ENCODE data around the gene TIGAR. TPM values are rescaled to one million over a fixed set of nuclear protein-coding genes. Genes with fewer than 3 reads are reported as not detected.

The TIGAR gene
- total RNA-seq, 4 donors from 2014 or later = 1.8 to 4.4 (median 2.5) TPM

DNA sequence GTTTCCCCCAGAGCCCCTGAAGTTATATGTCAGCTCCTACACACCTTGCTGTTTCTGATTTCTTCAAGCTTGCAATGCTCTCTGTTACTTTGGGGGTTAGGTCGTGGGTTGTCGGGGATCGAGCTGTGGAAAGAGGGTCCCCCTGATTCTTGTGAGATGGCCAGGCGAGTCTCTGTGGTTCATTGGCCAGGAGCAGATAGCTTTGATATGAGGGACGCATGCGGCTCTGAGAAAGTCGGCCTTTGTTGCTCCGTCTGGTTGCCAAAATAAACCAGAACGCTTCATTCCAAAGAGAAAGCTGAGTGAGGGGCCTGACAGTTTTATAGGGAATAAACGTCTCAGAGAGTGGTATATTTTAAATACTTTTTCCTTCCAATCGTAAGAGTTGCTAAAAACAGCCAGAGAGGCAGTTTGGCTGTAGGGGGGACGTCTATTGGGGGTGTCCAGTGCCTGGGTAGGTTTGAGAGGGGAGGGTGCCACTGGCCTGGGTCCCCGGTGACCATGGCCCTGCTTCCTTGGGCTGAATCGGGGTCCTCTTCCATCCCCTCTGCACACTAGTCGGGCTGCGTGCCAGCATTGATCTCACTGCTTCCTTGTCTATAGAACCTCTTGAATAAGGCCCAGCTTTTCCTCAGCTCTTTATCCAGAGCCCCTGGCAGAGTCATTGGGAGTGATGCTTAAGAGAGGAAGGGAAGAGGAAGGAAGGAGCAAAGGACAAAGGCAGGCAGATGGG is 28.5 kb upstream of the TIGAR start:
- no peak for DNase-seq (ENCODE audit: low spot score in 2 of 2)
- Histone ChIP-seq H3K4me1 (peaks cover 0 to 66% (median 30%) of the 10 kb centered on the region in 4 donors), H3K36me3 (peaks cover 3 to 42% (median 9%) of the 10 kb centered on the region in 3 donors), H3K9me3 (no peaks in the 10 kb centered on the region), H3K27me3 (no peaks in the 10 kb centered on the region), H3K27ac (peak overlapping the region in 2 of 4 donors; percentile 5 to 20), H3K4me3 (no peak overlapping the region)
- TF ChIP-seq POLR2A (IDR thresholded peaks at IDR 0.05) (no peak), EP300 (IDR thresholded peaks at IDR 0.05) (no peak)
- 44 to 49% methylated on average over 16 of the region's 16 CpGs for WGBS, 2 donors

DNA sequence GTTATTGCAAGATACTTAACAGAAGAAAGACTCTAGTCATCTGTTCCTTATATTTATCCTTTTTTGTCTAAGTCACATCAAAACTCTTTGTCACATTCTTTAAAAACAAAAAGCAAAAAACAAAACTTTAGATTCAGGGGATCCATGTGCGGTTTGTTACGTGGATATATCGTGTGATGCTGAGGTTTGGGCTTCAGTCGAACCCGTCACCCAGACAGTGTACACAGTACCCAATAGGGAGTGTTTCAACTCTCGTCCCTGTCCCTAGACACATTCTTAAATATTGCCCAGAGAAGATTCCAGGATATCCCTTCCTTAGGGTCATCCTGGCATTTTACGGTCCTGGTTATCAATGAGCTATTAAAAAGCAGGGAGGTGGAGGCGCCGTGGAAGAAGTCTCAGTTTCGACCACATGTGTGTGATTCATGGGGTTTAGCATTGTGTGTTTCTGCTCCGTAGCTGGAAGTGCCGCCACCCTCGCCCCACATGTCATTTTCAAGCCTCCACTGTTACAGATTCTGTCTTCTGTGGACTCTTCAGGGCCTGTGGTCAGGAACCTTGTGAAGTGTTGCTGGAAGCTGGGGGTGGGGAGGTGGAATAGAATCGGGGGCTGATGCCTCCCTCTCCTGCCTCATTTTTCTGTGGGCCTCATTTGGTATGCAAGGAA is 27.6 kb upstream of the TIGAR start:
- WGBS, 2 donors = 60 to 70% methylated on average over 14 of the region's 14 CpGs
- Histone ChIP-seq H3K4me1 (peaks cover 0 to 58% (median 25%) of the 10 kb centered on the region in 4 donors), H3K4me3 (no peak overlapping the region), H3K27ac (peak overlapping the region in 3 of 4 donors; percentile 7 to 71 (median 11)), H3K27me3 (no peaks in the 10 kb centered on the region), H3K9me3 (no peaks in the 10 kb centered on the region), H3K36me3 (peaks cover 3 to 48% (median 9%) of the 10 kb centered on the region in 3 donors)
- no peak for DNase-seq (ENCODE audit: low spot score in 2 of 2)
- TF ChIP-seq, protein P1, sequence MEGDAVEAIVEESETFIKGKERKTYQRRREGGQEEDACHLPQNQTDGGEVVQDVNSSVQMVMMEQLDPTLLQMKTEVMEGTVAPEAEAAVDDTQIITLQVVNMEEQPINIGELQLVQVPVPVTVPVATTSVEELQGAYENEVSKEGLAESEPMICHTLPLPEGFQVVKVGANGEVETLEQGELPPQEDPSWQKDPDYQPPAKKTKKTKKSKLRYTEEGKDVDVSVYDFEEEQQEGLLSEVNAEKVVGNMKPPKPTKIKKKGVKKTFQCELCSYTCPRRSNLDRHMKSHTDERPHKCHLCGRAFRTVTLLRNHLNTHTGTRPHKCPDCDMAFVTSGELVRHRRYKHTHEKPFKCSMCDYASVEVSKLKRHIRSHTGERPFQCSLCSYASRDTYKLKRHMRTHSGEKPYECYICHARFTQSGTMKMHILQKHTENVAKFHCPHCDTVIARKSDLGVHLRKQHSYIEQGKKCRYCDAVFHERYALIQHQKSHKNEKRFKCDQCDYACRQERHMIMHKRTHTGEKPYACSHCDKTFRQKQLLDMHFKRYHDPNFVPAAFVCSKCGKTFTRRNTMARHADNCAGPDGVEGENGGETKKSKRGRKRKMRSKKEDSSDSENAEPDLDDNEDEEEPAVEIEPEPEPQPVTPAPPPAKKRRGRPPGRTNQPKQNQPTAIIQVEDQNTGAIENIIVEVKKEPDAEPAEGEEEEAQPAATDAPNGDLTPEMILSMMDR (IDR thresholded peaks at IDR 0.05) = no peak
- TF ChIP-seq EP300 (IDR thresholded peaks at IDR 0.05) (no peak), POLR2A (IDR thresholded peaks at IDR 0.05) (no peak)

DNA sequence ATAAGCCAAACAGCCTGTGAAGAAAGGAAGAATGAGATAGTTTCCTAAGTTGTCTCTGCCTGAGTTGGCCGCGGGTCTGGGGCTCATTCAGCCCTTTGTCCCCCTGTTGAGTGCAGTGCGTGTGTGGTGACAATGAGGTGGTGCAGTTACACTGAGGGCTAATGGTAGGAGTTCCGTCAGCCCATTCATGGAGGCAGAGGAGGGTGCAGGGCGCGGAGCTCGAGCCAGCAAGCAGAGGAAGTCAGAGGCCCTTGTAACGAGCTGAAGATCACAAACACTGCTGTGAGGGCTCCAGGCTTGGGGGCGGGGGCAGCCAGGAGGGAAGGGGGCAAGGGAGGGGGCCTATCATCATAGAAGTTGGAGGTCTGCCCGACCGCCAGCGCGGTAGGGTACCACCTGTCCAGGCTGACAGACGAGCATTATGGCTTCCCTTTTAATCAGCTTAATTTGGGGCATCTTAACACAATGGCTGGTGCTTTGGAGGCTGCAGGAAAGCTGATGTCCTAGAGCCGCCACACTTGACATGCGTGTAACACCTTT is 27.0 kb upstream of the TIGAR start:
- no peak for DNase-seq (ENCODE audit: low spot score in 2 of 2)
- Histone ChIP-seq H3K36me3 (peaks cover 3 to 51% (median 9%) of the 10 kb centered on the region in 3 donors), H3K4me1 (peaks cover 0 to 55% (median 20%) of the 10 kb centered on the region in 4 donors), H3K4me3 (no peak overlapping the region), H3K27me3 (no peaks in the 10 kb centered on the region), H3K9me3 (no peaks in the 10 kb centered on the region), H3K27ac (peak overlapping the region in 3 of 4 donors; percentile 7 to 71 (median 11))
- WGBS, 2 donors = 50 to 54% methylated on average over 16 of the region's 16 CpGs
- no peak for TF ChIP-seq POLR2A (IDR thresholded peaks at IDR 0.05)
- TF ChIP-seq EP300 (IDR thresholded peaks at IDR 0.05) = no peak

DNA sequence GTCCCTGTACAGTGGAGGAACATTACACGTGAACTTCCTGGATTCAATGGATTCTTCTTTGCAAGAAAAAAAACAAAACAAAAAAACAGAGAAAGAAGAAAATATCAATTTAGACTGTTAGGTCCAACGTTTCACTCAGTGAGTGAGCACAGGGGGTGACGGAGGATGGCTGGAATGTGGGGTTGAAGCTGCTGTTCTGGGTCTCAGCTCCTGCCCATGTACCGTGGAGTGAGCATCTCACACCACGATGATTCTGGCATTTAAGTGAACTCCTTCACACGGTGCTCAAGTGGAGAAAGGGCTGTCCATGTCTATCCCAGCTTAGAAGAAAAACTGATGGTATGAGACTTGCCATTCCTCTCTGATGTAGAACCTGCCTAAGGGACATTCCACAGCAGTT is 24.3 kb upstream of the TIGAR start:
- Histone ChIP-seq H3K36me3 (peaks cover 0 to 53% (median 0%) of the 10 kb centered on the region in 3 donors), H3K27me3 (no peaks in the 10 kb centered on the region), H3K4me1 (peaks cover 0 to 36% (median 7%) of the 10 kb centered on the region in 4 donors), H3K4me3 (no peak overlapping the region), H3K27ac (no peak overlapping the region), H3K9me3 (no peaks in the 10 kb centered on the region)
- WGBS, 2 donors = 57 to 58% methylated on average over 6 of the region's 6 CpGs
- TF ChIP-seq POLR2A (IDR thresholded peaks at IDR 0.05) = no peak
- TF ChIP-seq EP300 (IDR thresholded peaks at IDR 0.05) = no peak
- TF ChIP-seq, protein P1 (IDR thresholded peaks at IDR 0.05) = no peak
- DNase-seq (ENCODE audit: low spot score in 2 of 2) = no peak

DNA sequence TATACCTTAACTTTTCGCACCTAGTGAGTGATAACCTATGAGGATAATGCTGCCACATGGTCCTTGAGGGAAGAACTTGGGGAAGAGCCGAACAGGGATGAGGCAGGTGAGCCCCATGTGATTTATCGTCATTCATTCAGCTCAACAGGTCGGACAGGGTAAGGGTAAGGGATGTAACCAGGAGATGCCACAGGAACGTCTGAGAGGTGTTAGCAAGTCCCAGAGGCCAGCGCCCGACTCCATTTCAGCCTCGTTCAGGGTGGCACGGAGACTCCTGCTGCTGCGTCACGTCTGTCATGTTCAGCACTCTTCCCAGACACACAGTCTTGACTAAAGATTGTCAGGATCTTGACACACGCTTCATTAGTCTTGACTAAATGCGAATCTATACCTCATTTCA is 23.4 kb upstream of the TIGAR start:
- WGBS, 2 donors = 88 to 89% methylated on average over 13 of the region's 13 CpGs
- Histone ChIP-seq H3K27ac (no peak overlapping the region), H3K9me3 (no peaks in the 10 kb centered on the region), H3K4me1 (peaks cover 0 to 29% (median 4%) of the 10 kb centered on the region in 4 donors), H3K4me3 (no peak overlapping the region), H3K36me3 (peaks cover 0 to 61% (median 0%) of the 10 kb centered on the region in 3 donors), H3K27me3 (no peaks in the 10 kb centered on the region)
- DNase-seq (ENCODE audit: low spot score in 2 of 2) = no peak
- TF ChIP-seq, protein P1 (IDR thresholded peaks at IDR 0.05) = no peak
- no peak for TF ChIP-seq EP300 (IDR thresholded peaks at IDR 0.05)
- TF ChIP-seq POLR2A (IDR thresholded peaks at IDR 0.05) = no peak
